Dermis microvascular lymphatic vessel endothelial cell (primary cell): Measurements from ENCODE around the gene PRKG1. TPM values are rescaled to one million over a fixed set of nuclear protein-coding genes. Genes with fewer than 3 reads are reported as not detected.

Experiments used
- DNase-seq, 2 donors: peaks; one replicate each; pipeline versions ENCODE4 v3.0.0 to v3.0.0-alpha.2; 2010; ENCODE audit warnings: low read depth in 2 of 2
- total RNA-seq: library from RNA; depleted of rRNA; stranded (reverse); fragments of >200 nt; gene quantifications from 2 replicates; pipeline ENCODE4 v1.2.1, GENCODE V29; 2014

PRKG1 gene
- total RNA-seq, 1 donor from 2014 or later, result 0.64 TPM

DNA sequence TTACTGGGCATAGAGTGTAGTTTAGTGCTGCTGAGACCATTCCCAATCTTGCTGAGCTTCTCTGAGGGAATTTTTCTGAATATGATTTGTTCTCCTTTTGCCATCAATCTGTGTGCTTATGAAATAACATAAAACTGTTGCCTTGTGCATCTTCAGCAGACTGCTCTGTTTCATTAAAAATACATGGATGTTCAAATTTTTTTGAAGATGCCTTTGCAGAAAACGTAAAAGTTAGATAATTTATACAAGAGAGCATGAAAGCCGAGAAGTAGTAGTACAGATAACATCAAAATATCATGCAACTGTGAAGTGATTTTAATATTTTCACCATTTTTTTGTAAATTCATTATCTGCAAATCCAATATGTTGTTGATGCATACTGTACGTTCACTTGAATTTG, 799.8 kb downstream of the PRKG1 start:
- no peak for DNase-seq

- no peak for DNase-seq
Measured at GRCh38 chr10:51875610-51876009, 801.3 kb downstream of the PRKG1 start.

DNA sequence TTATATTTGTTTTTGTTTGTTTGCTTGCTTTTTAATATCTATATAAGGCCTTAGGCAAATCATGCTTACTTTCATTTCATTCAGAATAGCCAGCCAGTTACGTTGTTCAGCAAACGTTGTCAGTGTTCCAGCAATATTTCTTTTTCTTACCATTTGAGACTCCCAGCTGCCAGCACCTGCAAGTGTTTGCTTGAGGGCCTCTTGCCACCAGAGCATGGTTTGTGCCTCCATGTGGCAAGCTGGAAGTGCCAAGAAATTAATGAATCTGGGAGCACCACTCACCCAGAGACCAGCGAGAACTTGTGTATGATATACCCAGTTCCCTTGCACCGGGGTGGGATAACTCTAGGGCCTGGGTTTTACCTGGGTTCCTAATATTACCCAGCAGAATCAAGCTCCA, 802.2 kb downstream of the PRKG1 start:
- no peak for DNase-seq

- no peak for DNase-seq
Measured at GRCh38 chr10:51876979-51877378, 802.7 kb downstream of the PRKG1 start.

- no peak for DNase-seq
Measured at GRCh38 chr10:51877636-51878035, 803.3 kb downstream of the PRKG1 start.

DNA sequence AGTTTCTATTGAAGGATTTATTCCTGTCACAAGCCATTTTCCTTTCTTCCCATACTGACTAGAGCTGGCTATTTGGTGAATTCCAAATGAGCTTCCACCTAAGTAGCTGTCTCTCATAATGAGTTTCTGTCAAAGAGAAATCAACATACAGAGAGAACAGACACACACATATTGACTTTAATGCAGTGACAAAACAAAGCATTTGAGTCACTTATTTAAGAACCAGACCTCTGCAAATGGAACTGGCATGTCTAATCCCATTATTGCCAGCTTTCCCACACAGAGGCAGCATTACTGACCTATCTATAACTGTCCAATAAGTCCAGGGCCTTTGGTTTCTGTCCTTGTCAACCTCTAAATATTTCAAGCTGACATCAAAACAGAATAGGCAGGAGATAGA, 804.4 kb downstream of the PRKG1 start:
- no peak for DNase-seq

GRCh38 chr10:51879238-51879637, 805.0 kb downstream of the PRKG1 start:
- peak in 1 of 2 donors; percentile 51 for DNase-seq

DNA sequence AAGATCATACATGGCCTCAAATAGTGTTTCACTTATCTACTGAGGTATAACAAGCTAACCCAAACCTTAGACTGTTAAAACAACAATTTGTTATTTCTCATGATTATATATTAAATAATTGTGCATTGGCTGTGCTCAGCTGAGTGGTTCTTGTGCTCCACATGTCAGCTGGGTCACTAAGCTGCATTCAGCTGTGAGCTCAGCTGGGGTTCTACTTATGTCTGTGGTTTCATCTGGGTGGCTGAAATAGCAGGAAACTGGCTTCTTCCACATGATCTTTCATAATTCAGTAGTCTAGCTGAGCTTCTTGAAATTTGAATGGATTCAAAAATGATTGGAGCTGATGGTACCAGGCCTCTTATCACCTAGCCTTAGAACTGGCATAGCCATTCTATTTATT, 806.9 kb downstream of the PRKG1 start:
- DNase-seq, result no peak

DNA sequence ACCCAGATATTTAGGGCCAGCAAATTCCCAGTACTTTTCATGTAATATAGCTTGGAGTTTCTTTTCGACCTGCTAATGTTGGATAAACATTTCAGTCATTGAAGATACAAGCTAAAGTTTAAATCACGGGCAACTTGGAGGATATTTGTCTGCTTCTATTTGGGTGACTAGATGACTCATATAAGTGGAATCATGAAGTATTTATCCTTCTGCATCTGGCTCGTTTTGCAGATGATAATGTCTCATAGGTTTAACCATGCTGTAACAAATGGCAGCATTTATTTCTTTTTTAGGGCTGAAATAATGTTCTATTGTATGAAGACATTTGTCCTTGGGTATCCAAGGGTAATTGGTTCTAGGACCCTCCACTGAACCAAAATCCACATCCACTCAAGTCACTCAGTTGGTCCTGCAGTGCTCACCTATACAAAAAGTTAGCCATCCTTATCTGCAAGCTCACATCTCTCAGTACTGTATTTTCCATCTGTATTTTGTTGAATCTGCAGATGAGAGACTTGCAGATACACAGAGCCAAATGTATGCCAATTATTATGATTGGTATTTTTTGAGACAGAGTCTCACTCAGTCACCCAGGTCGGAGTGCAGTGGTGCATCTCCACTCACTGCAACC, 812.3 kb downstream of the PRKG1 start:
- DNase-seq, result no peak

DNA sequence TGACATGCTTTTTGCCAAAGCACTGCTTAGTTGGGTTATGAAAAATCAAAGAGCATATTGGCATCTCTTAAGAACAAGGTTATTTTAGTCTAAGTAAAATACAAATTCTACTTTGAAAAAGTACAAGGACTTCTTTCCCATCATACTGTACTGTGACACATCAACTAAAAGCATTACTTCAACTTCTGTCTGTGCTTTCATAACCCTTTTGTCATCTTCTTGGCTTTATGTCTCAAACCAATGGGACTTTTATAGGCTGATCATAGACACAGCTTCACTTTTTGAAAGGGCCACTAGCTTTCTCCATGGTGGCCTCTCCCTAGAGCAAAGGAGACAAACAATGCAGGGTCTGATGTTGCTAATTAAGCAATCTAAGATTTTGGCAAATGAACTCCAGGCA, 814.0 kb downstream of the PRKG1 start:
- no peak for DNase-seq

GRCh38 chr10:51892313-51892712, 818.0 kb downstream of the PRKG1 start:
- no peak for DNase-seq

DNA sequence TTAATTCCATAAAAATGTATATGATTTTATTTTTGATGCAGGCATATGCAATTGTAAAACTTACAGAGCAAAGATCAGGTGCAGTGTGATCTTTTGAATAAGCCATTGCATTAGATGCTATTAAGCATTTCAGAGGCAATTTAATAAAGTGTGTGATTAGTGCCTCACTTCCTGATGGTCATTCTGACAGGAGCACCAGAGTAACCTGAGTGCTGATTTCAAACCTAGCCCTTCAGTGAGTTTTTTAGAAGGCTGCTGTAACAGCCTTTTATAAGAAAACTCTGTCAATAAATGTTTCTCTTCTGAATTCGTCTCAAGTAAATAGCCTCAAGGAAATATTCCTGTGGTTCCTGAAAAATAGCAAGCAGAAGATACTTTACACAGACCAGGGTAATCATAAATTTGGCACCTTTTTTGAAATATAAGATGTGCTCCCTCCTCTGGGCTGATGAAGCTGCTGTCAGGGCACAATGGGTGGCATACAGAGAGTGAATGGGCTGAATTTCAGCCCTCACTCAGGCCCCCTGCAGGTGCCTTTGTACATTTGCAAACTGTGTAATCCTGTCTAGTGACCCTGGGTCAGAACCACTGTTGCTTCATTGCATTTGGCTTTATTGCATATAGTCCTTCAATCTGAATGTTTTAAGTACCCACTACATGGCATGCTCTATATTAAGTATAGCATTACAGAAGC, 818.8 kb downstream of the PRKG1 start:
- DNase-seq, result peak in 1 of 2 donors; percentile 15

- DNase-seq, result no peak
Measured at GRCh38 chr10:51894771-51895578, 820.7 kb downstream of the PRKG1 start.

GRCh38 chr10:51896849-51897248, 822.6 kb downstream of the PRKG1 start:
- DNase-seq, result no peak

- no peak for DNase-seq
Measured at GRCh38 chr10:51897560-51897959, 823.3 kb downstream of the PRKG1 start.

DNA sequence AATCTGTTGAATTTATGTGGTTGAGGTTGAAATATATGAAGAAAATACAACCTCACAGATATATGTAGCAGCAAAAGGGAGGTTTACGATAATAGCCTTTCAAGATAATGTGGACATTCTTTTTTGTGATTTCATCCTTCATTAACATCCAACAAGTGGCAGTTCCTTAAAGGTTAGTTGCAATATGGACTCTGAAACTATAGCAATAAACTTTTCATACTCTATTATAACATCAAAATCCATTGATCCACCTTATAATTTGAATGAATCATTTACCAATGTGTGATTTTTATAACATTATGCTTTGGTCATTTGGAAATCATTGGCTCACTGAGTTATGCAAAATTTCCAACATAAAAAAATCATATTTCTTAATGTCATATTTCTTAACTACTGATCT, 825.9 kb downstream of the PRKG1 start:
- no peak for DNase-seq

- no peak for DNase-seq
Measured at GRCh38 chr10:51903675-51904074, 829.4 kb downstream of the PRKG1 start.

DNA sequence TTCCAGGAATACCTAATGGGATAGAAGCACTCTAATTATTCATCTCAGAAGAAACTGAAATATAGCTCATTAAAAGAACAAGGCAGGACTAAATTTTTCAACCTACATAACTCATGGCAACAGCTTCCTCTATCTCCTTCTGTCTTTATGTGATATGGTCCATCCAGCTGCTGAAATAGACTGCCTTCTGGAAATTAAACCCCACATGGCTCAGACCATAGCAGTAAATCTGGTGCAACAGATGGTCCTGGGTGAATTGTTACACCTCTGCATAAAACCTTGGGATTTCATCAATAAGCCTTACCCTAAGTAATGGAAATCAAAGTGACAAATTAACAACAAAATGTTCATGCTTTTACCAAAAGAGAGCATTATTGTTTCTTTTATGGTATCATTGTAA, 830.7 kb downstream of the PRKG1 start:
- DNase-seq, result no peak

- DNase-seq, result no peak
Measured at GRCh38 chr10:51907361-51907760, 833.1 kb downstream of the PRKG1 start.

- DNase-seq, result no peak
Measured at GRCh38 chr10:51910189-51910588, 835.9 kb downstream of the PRKG1 start.

GRCh38 chr10:51910596-51910995, 836.3 kb downstream of the PRKG1 start:
- DNase-seq, result no peak

DNA sequence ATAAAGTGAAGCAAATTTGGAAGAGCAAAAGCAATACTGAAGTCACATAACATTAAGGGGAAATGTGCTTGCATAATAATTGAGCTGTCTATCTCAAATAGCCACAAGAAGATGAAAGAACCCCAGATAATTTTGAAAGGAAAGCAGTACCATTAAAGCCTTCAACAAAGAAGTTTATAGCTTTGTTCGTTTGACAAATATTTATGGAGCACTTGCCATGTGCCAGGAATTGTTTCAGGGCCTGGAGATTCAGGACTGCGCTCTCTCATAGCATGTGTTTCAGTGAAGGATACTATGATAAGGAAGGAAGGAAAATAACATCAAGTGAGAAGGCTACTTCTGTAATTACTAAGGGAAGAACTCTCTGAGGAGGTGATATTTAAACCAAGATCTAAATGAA, 837.4 kb downstream of the PRKG1 start:
- no peak for DNase-seq
